Measurements from ENCODE around the gene FCHO1. TPM values are rescaled to one million over a fixed set of nuclear protein-coding genes. Genes with fewer than 3 reads are reported as not detected.

Gene FCHO1
- polyA plus RNA-seq, 1 donor: 1.6 TPM

DNA sequence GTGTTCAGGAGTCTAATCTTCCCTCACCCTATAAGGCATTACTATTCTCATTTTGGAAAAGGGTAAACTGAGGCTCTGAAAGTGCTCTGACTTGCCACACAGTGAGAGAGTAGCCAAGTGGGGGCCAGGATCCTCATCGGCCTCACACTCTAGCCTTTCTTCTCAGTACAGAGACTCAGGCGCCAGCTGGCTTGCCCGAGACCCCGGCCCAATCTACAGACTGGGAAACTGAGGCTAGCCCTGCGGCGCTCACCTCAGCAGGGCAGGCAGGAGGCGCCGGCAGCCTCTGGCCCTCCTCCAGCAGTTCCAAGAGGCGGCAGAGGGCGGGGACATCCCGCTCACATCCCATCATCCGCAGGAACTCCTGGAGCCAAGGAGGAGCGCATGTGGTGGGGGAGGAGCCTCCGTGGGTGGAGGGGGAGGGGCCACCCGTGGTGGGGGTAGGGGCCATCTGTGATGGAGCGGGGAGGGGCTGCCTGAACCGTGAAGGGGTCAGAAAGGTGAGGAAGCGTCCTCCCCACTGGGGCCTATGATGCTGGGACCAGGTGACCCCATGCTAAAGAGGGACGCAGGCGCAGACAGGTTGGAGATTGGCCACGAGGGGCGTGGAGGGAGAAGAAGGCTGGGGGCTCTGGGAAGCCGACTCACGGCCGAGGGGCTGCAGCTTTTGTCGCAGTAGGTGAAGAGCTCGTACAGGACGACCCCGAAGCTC lies 78.7 kb downstream of the FCHO1 start:
- peak; percentile 30 for DNase-seq

GRCh38 chr19:17830567-17831418 lies 79.5 kb downstream of the FCHO1 start:
- DNase-seq: peak; percentile 57

DNA sequence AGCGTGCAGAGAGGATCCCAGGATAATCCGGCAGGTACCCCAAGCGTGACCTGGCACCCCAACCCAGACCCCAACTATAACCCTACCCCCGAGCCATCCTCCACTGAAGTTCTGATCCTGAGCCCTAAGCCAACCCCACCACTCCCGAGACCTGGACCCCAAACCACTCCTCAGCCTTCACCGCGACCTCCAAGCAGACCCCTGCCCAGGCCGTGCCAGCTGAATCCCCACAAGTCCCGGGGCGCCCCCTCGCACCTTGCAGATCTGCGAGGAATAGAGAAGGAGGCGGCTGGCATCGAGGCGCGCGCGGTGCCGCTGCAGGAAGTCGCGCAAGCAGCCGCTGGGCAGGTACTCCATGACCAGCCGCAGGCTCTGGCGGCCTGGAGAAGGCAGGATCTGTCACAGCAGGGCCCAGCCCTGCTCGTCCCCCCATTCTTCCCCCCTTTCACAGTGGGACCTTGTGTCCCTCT lies 80.2 kb downstream of the FCHO1 start:
- DNase-seq: no peak

DNA sequence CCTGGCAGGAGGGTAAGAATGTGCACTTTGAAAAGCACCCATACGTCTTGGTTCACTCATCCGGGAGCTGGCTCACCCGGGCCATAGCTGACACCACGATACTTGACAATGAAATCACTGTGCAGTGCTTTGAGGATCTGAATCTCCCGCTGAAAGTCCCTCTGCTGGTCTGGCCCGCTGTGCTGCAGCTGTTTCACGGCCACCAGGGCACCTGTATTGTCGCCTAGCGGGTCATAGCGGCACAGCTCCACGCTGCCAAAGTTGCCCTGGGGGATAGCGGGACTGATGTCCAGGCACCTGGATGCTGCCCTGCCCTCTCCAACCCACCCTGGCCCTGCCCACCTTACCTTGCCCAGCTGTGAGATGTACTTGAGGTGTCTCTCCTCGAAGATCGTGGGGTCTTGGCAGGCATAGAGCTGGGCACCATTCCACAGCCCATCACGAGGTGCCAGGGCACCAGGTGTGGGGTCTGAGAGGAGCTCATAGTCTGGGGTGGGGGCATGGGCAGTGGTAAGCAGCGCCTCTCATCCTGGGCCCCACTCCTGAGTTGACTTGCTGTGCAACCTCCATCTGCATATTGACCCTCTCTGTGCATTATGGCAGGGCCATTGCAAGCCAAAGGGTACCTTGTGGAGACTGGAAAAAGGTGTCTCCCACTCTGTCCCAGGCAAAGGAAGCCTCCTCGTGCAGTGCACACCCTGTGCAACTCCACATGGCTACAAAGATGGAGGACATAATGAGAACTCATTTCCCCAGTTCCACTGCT lies 81.3 kb downstream of the FCHO1 start:
- DNase-seq: no peak

GRCh38 chr19:17834350-17835181 lies 83.3 kb downstream of the FCHO1 start:
- no peak for DNase-seq

DNA sequence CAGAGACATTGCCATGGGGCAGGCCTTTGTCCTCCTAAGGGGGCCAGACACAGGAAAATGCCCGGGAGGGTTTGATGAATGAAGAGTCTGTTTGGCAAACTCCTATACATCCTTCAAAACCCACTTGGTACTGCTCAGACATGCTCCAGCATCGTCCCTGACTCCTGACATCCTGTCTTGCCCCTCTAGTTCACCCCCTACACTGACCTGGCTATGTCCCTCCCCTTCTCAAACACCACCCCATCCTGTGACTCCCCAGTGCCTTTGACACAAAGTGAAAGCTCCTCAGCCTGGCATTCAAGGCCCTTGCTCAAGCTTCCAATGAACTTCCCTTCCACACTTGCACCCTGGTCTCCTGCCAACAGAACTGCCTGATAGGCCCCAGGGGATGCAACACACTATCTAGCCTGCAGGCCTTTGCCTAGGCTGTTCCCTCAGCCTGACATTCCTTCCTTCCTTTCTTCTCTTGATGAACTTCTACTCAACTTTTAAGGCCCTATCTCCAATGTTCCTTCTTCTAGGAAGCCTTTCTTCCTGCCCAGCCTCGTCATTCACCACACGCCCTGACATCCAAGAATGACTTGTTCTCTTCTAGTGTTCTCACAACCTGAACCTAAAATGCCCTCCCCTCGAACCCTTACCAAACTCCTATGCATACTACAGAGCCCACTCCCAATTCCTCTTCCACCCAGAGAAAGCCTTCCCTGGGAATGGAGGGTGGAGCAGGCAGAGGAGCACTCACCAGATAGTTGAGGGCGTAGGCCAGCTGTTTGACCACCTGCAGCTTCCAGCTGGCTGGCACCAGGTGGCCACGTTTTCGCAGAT lies 84.1 kb downstream of the FCHO1 start:
- no peak for DNase-seq

- no peak for DNase-seq
These were observed 85.3 kb downstream of the FCHO1 start for GRCh38 chr19:17836530-17836929.

DNA sequence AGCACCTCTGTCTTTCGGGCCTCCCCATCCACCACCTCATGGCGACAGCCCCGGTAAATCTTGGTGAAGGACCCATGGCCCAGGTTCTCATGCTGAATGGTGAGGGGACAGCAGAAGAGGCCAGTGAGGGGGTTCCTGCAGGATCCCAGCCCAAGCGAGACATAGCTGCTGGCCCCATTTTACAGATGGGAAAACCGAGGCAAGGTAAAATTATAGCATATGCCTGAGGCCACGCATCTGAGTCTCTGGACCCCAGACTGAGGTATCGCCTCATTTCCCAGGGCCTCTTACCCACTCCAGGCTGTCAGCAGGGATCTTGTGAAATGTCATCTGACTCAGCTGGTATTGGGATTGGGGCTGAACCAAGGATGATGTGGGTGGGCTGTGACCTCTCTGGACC lies 86.7 kb downstream of the FCHO1 start:
- no peak for DNase-seq

Other genes with a start within 250 kb of the FCHO1 start
- gene PGLS, start 239.8 kb upstream of the FCHO1 start, polyA plus RNA-seq (ENCODE audit: insufficient read length): 54.6 TPM
- gene COLGALT1, start 195.8 kb upstream of the FCHO1 start, polyA plus RNA-seq (ENCODE audit: insufficient read length): 51.0 TPM
- 0.33 TPM for gene UNC13A, start 63.1 kb upstream of the FCHO1 start, polyA plus RNA-seq (ENCODE audit: insufficient read length)
- gene MAP1S, start 32.0 kb upstream of the FCHO1 start, polyA plus RNA-seq (ENCODE audit: insufficient read length): 28.3 TPM
- gene B3GNT3, start 43.7 kb downstream of the FCHO1 start, polyA plus RNA-seq (ENCODE audit: insufficient read length): 8.7 TPM
- 0.18 TPM for gene INSL3, start 70.0 kb downstream of the FCHO1 start, polyA plus RNA-seq (ENCODE audit: insufficient read length)
- gene JAK3, start 96.5 kb downstream of the FCHO1 start, polyA plus RNA-seq (ENCODE audit: insufficient read length): 4.3 TPM
- gene RPL18A, start 108.4 kb downstream of the FCHO1 start, polyA plus RNA-seq (ENCODE audit: insufficient read length): 759 TPM
- gene SLC5A5, start 120.5 kb downstream of the FCHO1 start, polyA plus RNA-seq (ENCODE audit: insufficient read length): 0.12 TPM
- gene CCDC124, start 181.5 kb downstream of the FCHO1 start, polyA plus RNA-seq (ENCODE audit: insufficient read length): 43.6 TPM
- gene KCNN1, start 215.6 kb downstream of the FCHO1 start, polyA plus RNA-seq (ENCODE audit: insufficient read length): 5.6 TPM

Data from left kidney (tissue), 2 donors.